Vagina (tissue), 2 donors: ENCODE data around the gene SRD5A1. TPM values are rescaled to one million over a fixed set of nuclear protein-coding genes. Genes with fewer than 3 reads are reported as not detected.
A peak's percentile ranks its signal among the peaks of the same experiment; 100 is the strongest.

ENCODE experiments used
- DNase-seq, 2 donors: peaks; one replicate each; pipeline ENCODE4 v3.0.0-alpha.2; 2017; ENCODE audit errors: extremely low spot score in 2 of 2
- H3K27ac ChIP-seq: fragments of 200-600 bp; sonication (generic); one replicate; pipeline ENCODE4 v1.5.1; 2019
- H3K27me3 ChIP-seq: fragments of 200-600 bp; sonication (generic); one replicate; pipeline ENCODE4 v1.5.1; 2019
- H3K36me3 ChIP-seq, 2 donors: fragments of 200-600 bp; sonication (generic); one replicate each; pipeline ENCODE4 v1.5.1; 2017 to 2019
- H3K4me1 ChIP-seq: fragments of 200-600 bp; sonication (generic); one replicate; pipeline ENCODE4 v1.5.1; 2019
- H3K4me3 ChIP-seq, 2 donors: fragments of 200-600 bp; sonication (generic); 1 replicate in 1 of 2; 2 replicates in 1 of 2; pipeline ENCODE4 v1.5.1; 2016 to 2019
- H3K9me3 ChIP-seq: fragments of 200-600 bp; sonication (generic); one replicate; pipeline ENCODE4 v1.5.1; 2019
- CTCF ChIP-seq, 3 experiments: fragments of 450-650 bp in 2 of 3; fragments of 200-600 bp in 1 of 3; sonication (generic) in 1 of 3; IDR thresholded peaks; one replicate each; pipeline ENCODE4 v1.5.1; 2017 to 2019; ENCODE audit warnings: antibody characterized with exemption in 3 of 3, mild to moderate bottlenecking in 2 of 3, moderate library complexity in 2 of 3
- POLR2A ChIP-seq, 2 donors: fragments of 450-650 bp; IDR thresholded peaks; one replicate each; pipeline ENCODE4 v1.6.1; 2017; ENCODE audit warnings: antibody characterized with exemption in 2 of 2, mild to moderate bottlenecking in 2 of 2, moderate library complexity in 2 of 2
- POLR2AphosphoS5 ChIP-seq, 2 donors: sonication (generic); formaldehyde crosslinking; IDR thresholded peaks; one replicate each; pipeline ENCODE4 v1.9.0; 2017; ENCODE audit warnings: antibody characterized with exemption in 2 of 2, mild to moderate bottlenecking in 2 of 2, low read depth in 1 of 2; ENCODE audit not compliant: insufficient read depth in 1 of 2
- intact Hi-C: fragments of 100-400 bp; cut with DNase I; formaldehyde crosslinking; loops from one replicate; pipeline ENCODE4 v1.15.1; 2023
- total RNA-seq: library from RNA; depleted of rRNA; stranded (reverse); fragments of >200 nt; gene quantifications from one replicate; pipeline ENCODE4 v1.2.3, GENCODE V29; 2016

The SRD5A1 gene
- total RNA-seq, 1 donor from 2014 or later = 45.4 TPM

GRCh38 chr5:6715758-6716628 is 82.8 kb downstream of the SRD5A1 start:
- DNase-seq = peak in 1 of 2 donors; percentile 37
- intact Hi-C loops = no loop called here
- peaks cover 72% of the 10 kb centered on the region for H3K4me1 ChIP-seq

GRCh38 chr5:6716629-6717149 is 83.4 kb downstream of the SRD5A1 start:
- H3K4me1 ChIP-seq = peaks cover 75% of the 10 kb centered on the region

More at GRCh38 chr5:6715758-6716628, 82.8 kb downstream of the SRD5A1 start:
- Histone ChIP-seq H3K36me3 (no peaks in the 10 kb centered on the region), H3K27ac (peak overlapping the region; percentile 38), H3K9me3 (no peaks in the 10 kb centered on the region), H3K27me3 (no peaks in the 10 kb centered on the region), H3K4me3 (peak overlapping the region; percentile 74 to 90)
- no peak for TF ChIP-seq POLR2AphosphoS5 (IDR thresholded peaks at IDR 0.05; ENCODE audit: insufficient read depth in 1 of 2, low read depth in 1 of 2)
- TF ChIP-seq CTCF (IDR thresholded peaks at IDR 0.05) = no peak
- TF ChIP-seq POLR2A (IDR thresholded peaks at IDR 0.05) = no peak

GRCh38 chr5:6717247-6717646 is 84.0 kb downstream of the SRD5A1 start:
- no peak overlapping the region for H3K4me3 ChIP-seq
- H3K4me1 ChIP-seq = peaks cover 76% of the 10 kb centered on the region
- H3K9me3 ChIP-seq = no peaks in the 10 kb centered on the region
- no peaks in the 10 kb centered on the region for H3K36me3 ChIP-seq
- no peaks in the 10 kb centered on the region for H3K27me3 ChIP-seq
- TF ChIP-seq POLR2AphosphoS5 (IDR thresholded peaks at IDR 0.05; ENCODE audit: insufficient read depth in 1 of 2, low read depth in 1 of 2) = no peak
- TF ChIP-seq POLR2A (IDR thresholded peaks at IDR 0.05) = no peak
- peak in 1 of 2 donors; percentile 19 for DNase-seq
- intact Hi-C loops = no loop called here
- no peak overlapping the region for H3K27ac ChIP-seq

More at GRCh38 chr5:6716629-6717149, 83.4 kb downstream of the SRD5A1 start:
- no peaks in the 10 kb centered on the region for H3K9me3 ChIP-seq
- peak overlapping the region; percentile 74 to 90 for H3K4me3 ChIP-seq
- no peaks in the 10 kb centered on the region for H3K27me3 ChIP-seq
- TF ChIP-seq CTCF (IDR thresholded peaks at IDR 0.05) = no peak
- no peak for TF ChIP-seq POLR2AphosphoS5 (IDR thresholded peaks at IDR 0.05; ENCODE audit: insufficient read depth in 1 of 2, low read depth in 1 of 2)
- no peak for TF ChIP-seq POLR2A (IDR thresholded peaks at IDR 0.05)
- intact Hi-C loops = no loop called here
- H3K27ac ChIP-seq = no peak overlapping the region
- DNase-seq = peak in 1 of 2 donors; percentile 55
- H3K36me3 ChIP-seq = no peaks in the 10 kb centered on the region

DNA sequence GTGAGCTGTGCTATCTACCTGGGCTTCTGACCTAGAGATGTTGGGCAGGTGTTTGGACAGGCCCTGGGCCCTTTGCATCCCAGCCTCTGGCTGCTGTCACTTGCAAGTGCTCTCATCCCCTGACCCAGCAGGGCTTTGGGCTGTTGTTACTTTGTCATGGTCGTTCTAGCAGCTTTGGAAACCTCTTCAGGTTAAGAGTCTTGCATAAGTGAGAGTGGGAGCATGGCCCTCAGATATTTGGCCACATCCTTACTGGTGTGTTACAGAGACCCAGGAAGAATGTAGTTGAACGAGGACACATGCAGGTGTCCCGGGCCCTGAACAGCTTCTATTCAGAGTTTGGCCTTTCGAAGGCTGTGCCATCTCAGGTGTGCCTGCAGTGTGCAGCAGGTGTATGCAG is 84.4 kb downstream of the SRD5A1 start:
- no peaks in the 10 kb centered on the region for H3K36me3 ChIP-seq
- no peak overlapping the region for H3K27ac ChIP-seq
- DNase-seq = peak; percentile 61 to 79
- H3K27me3 ChIP-seq = no peaks in the 10 kb centered on the region
- TF ChIP-seq CTCF (IDR thresholded peaks at IDR 0.05) (no peak), POLR2AphosphoS5 (IDR thresholded peaks at IDR 0.05; ENCODE audit: insufficient read depth in 1 of 2, low read depth in 1 of 2) (no peak), POLR2A (IDR thresholded peaks at IDR 0.05) (no peak)
- H3K9me3 ChIP-seq = no peaks in the 10 kb centered on the region
- H3K4me3 ChIP-seq = no peak overlapping the region
- H3K4me1 ChIP-seq = peaks cover 80% of the 10 kb centered on the region
- intact Hi-C loops = no loop called here

GRCh38 chr5:6718161-6718681 is 85.0 kb downstream of the SRD5A1 start:
- TF ChIP-seq POLR2AphosphoS5 (IDR thresholded peaks at IDR 0.05; ENCODE audit: insufficient read depth in 1 of 2, low read depth in 1 of 2) (no peak), POLR2A (IDR thresholded peaks at IDR 0.05) (no peak), CTCF (IDR thresholded peaks at IDR 0.05) (no peak)
- Histone ChIP-seq H3K27ac (no peak overlapping the region), H3K27me3 (no peaks in the 10 kb centered on the region), H3K9me3 (no peaks in the 10 kb centered on the region), H3K4me1 (peaks cover 86% of the 10 kb centered on the region), H3K36me3 (no peaks in the 10 kb centered on the region), H3K4me3 (no peak overlapping the region)
- intact Hi-C loops = no loop called here
- DNase-seq = peak; percentile 64 to 65
